ENCODE data around the gene EPHA8. TPM values are rescaled to one million over a fixed set of nuclear protein-coding genes. Genes with fewer than 3 reads are reported as not detected.

The EPHA8 gene
- total RNA-seq, 4 donors from 2014 or later = not detected

- Histone ChIP-seq H3K27me3 (peaks cover 0 to 9% of the 10 kb centered on the region in 2 donors), H3K9me3 (no peaks in the 10 kb centered on the region), H3K4me1 (no peaks in the 10 kb centered on the region), H3K27ac (no peak overlapping the region), H3K4me3 (no peak overlapping the region), H3K36me3 (no peaks in the 10 kb centered on the region)
- 75 to 76% methylated on average over 29 of the region's 29 CpGs for WGBS, 2 donors
- no peak for DNase-seq (ENCODE audit: low spot score in 2 of 2)
- TF ChIP-seq EP300 (IDR thresholded peaks at IDR 0.05) (no peak), POLR2A (IDR thresholded peaks at IDR 0.05) (no peak), CTCF (IDR thresholded peaks at IDR 0.05) (no peak)
Measured at GRCh38 chr1:22582661-22583635, 19.7 kb downstream of the EPHA8 start.

GRCh38 chr1:22584001-22584562, 20.8 kb downstream of the EPHA8 start:
- no peaks in the 10 kb centered on the region for H3K9me3 ChIP-seq
- 62% methylated on average over 10 of the region's 10 CpGs for WGBS, 2 donors
- H3K36me3 ChIP-seq = no peaks in the 10 kb centered on the region
- peak in 1 of 2 donors; percentile 7 for DNase-seq (ENCODE audit: low spot score in 2 of 2)
- H3K4me3 ChIP-seq = no peak overlapping the region
- H3K4me1 ChIP-seq = no peaks in the 10 kb centered on the region
- TF ChIP-seq POLR2A (IDR thresholded peaks at IDR 0.05) = no peak
- no peak for TF ChIP-seq CTCF (IDR thresholded peaks at IDR 0.05)
- no peak for TF ChIP-seq EP300 (IDR thresholded peaks at IDR 0.05)
- H3K27ac ChIP-seq = no peak overlapping the region
- peaks cover 0 to 20% of the 10 kb centered on the region in 2 donors for H3K27me3 ChIP-seq

- no peaks in the 10 kb centered on the region for H3K9me3 ChIP-seq
- TF ChIP-seq EP300 (IDR thresholded peaks at IDR 0.05) = no peak
- no peak for TF ChIP-seq CTCF (IDR thresholded peaks at IDR 0.05)
- TF ChIP-seq POLR2A (IDR thresholded peaks at IDR 0.05) = no peak
- DNase-seq (ENCODE audit: low spot score in 2 of 2) = no peak
- 83 to 90% methylated on average over 9 of the region's 9 CpGs for WGBS, 2 donors
- H3K4me1 ChIP-seq = no peaks in the 10 kb centered on the region
- H3K27ac ChIP-seq = no peak overlapping the region
- no peaks in the 10 kb centered on the region for H3K36me3 ChIP-seq
- no peak overlapping the region for H3K4me3 ChIP-seq
- H3K27me3 ChIP-seq = peaks cover 0 to 27% of the 10 kb centered on the region in 2 donors
Measured at GRCh38 chr1:22584970-22585369, 21.7 kb downstream of the EPHA8 start.

GRCh38 chr1:22585471-22585870, 22.2 kb downstream of the EPHA8 start:
- Histone ChIP-seq H3K27me3 (peaks cover 0 to 28% of the 10 kb centered on the region in 2 donors), H3K27ac (no peak overlapping the region), H3K36me3 (no peaks in the 10 kb centered on the region), H3K4me3 (no peak overlapping the region), H3K4me1 (no peaks in the 10 kb centered on the region), H3K9me3 (no peaks in the 10 kb centered on the region)
- WGBS, 2 donors = 69 to 78% methylated on average over 4 of the region's 4 CpGs
- no peak for DNase-seq (ENCODE audit: low spot score in 2 of 2)
- TF ChIP-seq CTCF (IDR thresholded peaks at IDR 0.05) = no peak
- TF ChIP-seq POLR2A (IDR thresholded peaks at IDR 0.05) = no peak
- no peak for TF ChIP-seq EP300 (IDR thresholded peaks at IDR 0.05)

Data from tibial nerve (tissue), 4 donors.